OCI-LY7 (cell line): ENCODE results near the gene ZMIZ1.

ENCODE experiments used
- EZH2phosphoT487 ChIP-seq: fragments of 200-600 bp; sonication (generic); IDR thresholded peaks from 2 replicates; pipeline ENCODE4 v1.6.1; 2018; ENCODE audit warnings: low read depth, borderline replicate concordance, mild to moderate bottlenecking, mixed run types, antibody characterized with exemption, low read length, moderate library complexity, mixed read lengths
- TF ChIP-seq, protein P1 (sequence below): fragments of 200-600 bp; sonication (generic); conservative IDR thresholded peaks from 2 replicates; pipeline ENCODE4 v1.5.1; 2014; ENCODE audit warnings: mild to moderate bottlenecking, antibody characterized with exemption, low read length, moderate library complexity, mixed read lengths

DNA sequence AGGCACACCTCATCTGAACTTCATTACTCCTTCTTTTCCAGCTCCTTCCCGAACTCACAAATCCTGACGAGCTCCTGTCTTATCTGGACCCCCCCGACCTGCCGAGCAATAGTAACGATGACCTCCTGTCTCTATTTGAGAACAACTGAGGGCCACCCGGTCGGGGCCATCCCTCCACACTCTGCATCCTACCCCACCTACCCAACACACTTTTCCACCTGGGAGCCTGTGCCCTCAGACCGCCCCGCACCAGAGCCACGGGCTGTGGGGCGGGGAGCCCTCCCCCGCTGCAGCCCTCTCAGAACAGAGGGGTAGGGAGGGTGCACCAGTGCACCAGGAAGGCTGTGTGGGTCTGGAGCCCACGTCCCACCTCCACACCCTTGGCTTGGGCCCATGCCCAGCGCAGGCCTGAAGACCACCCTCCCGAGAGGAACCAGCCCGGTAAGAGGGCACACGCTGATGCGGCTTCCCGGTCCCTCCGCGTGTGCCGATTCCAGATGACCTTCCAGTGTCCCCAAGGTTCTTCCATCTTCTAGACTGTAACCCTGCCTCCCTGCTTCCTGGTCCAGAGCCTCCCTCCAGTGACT, 243.9 kb downstream of the ZMIZ1 start:
- TF ChIP-seq, protein P1, sequence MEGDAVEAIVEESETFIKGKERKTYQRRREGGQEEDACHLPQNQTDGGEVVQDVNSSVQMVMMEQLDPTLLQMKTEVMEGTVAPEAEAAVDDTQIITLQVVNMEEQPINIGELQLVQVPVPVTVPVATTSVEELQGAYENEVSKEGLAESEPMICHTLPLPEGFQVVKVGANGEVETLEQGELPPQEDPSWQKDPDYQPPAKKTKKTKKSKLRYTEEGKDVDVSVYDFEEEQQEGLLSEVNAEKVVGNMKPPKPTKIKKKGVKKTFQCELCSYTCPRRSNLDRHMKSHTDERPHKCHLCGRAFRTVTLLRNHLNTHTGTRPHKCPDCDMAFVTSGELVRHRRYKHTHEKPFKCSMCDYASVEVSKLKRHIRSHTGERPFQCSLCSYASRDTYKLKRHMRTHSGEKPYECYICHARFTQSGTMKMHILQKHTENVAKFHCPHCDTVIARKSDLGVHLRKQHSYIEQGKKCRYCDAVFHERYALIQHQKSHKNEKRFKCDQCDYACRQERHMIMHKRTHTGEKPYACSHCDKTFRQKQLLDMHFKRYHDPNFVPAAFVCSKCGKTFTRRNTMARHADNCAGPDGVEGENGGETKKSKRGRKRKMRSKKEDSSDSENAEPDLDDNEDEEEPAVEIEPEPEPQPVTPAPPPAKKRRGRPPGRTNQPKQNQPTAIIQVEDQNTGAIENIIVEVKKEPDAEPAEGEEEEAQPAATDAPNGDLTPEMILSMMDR: no peak
- no peak for TF ChIP-seq EZH2phosphoT487
